AG08396 (cell line): ENCODE data around the gene HIVEP3.
"Not testable (repeated sequence)": the region's sequence is repeated elsewhere in the genome, so short reads cannot be mapped to it uniquely, and the experiment has no call there.

Experiments used
- DNase-seq: peaks from one replicate; pipeline ENCODE4 v3.0.0; 2012; ENCODE audit warnings: low spot score, mixed read lengths

The HIVEP3 gene

DNA sequence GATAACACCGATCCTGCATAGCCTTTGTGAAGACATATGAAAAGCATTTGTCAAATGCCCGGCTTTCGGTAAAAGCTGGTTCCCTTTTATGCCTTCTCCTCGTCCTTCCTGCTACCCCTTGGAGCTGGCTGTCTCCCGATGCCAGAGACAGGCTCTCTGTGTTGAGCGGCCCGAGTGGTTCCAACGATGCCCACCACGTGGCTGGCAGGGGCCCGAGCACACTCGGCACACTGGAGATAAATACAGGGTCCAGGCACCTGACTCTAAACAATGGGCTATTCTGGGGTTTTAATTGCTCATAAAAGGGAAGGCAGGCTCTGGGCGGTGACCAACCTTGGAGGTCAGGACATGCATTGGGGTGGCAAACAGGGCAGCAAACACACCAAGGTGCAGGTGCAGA, 207.1 kb downstream of the HIVEP3 start:
- no peak for DNase-seq

DNA sequence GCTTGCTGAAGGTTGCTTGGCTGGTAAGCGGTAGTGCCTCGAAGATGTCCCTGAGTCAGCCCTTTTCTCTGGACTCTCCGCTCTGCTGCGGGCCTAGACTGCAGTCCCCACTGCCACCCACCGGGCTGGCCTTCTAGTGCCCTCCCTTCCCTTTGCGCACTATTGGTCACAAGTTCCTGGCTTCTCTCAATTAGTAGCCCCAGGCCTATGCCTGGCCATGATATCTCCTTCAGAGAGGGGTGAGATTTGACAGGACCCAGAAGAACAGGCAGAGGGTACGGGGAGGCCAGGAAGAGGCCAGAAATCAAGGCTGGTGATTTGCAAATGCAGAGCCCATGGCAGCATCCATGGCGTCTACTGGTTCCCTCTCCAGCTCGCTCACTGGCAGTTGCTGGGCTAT, 207.7 kb downstream of the HIVEP3 start:
- DNase-seq: no peak

GRCh38 chr1:41709873-41710272, 208.8 kb downstream of the HIVEP3 start:
- no peak for DNase-seq

GRCh38 chr1:41709331-41709730, 209.4 kb downstream of the HIVEP3 start:
- no peak for DNase-seq

DNA sequence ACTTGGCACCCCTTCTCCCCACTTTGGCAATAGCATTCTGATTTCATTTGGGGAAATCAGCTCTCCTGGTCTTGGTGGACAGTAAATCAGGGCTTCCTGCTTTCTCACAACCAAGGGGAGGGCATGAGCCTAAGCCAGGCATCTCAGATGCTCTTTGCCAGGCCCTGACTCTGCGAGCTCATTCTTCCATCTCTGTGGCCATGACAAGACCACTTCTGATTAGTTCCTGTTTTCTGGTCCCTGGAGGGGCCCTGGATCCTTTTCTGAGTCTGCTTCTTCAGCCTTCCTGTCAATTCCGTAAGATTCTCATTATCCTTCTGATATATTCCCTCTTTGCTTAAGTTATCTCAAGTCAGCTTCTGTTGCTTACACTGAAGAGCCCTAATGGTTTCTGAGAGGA, 210.4 kb downstream of the HIVEP3 start:
- no peak for DNase-seq

DNA sequence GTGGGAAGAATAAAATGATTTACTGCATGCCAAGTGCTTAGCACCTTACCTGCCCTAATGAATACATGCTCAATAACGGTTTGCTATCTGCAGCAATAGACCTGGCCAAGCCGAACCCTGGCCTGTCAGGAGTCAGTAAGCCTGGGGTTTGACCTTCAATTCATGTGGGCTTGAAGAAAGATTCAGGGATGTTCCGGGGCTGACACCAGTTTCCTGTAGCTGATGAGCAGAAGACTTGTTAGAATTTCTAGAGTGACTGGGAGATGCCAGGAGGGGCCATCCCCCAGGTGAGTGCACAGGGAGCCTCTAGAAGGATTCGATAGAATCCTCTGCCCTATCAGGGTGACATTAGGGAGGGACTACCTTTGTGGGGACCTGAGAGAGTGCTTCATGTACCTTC, 210.9 kb downstream of the HIVEP3 start:
- no peak for DNase-seq

DNA sequence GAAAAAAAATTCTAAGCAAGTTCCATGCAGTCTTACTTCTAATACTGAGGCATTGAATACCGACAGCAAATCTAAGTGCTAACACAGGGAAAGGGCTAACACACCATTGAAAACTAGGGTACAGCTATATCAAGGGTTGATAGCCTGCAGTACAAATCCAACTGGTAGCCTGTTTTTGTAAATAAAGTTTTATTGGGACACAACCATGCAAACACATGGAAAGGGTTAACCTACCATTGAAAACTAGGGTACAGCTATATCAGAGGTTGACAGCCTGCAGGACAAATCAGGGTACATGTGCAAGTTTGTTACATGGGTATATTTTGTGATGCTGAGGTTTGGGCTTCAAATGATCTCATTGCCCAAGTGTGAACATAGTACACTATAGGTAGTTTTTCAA, 212.9 kb downstream of the HIVEP3 start:
- no peak for DNase-seq

- DNase-seq: no peak
These were observed 214.5 kb downstream of the HIVEP3 start for GRCh38 chr1:41704196-41704595.

GRCh38 chr1:41702771-41703170, 216.0 kb downstream of the HIVEP3 start:
- no peak for DNase-seq

DNA sequence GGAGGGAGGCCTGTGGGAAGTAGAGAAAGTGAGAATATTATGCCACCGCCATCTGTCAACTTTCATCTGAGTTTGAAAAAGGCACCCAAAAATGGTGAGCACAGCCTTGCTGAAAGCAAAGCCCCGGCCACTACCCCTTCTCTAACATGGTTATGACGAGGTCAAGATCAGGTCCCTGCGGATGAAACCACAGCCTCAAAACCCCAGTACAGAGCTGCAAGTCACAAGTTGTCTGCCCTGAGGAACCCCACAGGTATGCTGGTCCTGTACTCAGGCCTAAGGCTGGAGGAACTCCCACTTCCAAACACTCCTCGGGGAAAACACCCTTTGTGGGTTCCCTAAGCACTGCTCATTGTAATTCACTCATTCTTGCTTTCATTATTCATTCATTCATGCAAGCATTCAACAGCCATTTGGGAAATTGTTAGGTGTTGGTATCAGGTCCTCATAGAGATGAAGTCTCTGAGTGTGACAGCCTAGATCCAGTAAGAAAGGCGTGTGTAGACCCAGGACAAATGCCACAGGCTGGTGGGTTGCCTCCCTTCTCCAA, 217.7 kb downstream of the HIVEP3 start:
- DNase-seq: no peak

- DNase-seq: no peak
These were observed 218.1 kb downstream of the HIVEP3 start for GRCh38 chr1:41700581-41700980.

DNA sequence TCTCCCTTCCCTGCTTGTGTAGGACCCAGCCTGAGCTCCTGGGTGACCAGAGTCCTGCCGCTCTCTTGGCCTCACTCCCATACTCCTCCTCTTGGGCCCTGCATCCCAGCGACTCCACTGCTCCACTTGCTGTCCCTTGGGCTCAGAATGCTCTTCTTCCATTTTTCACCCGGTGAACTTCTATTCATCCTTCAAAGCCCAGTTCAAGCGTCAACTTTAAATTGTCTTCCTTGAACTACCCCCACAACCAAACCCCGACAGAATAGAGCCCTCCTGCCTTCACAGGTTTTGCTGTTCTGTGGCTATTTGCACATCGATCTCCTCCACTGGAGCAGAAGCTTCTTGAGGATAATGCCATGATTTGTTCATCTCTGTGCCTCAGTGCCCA, 218.9 kb downstream of the HIVEP3 start:
- no peak for DNase-seq

GRCh38 chr1:41698916-41699860, 219.5 kb downstream of the HIVEP3 start:
- no peak for DNase-seq

GRCh38 chr1:41696381-41696780, 222.3 kb downstream of the HIVEP3 start:
- DNase-seq: no peak

DNA sequence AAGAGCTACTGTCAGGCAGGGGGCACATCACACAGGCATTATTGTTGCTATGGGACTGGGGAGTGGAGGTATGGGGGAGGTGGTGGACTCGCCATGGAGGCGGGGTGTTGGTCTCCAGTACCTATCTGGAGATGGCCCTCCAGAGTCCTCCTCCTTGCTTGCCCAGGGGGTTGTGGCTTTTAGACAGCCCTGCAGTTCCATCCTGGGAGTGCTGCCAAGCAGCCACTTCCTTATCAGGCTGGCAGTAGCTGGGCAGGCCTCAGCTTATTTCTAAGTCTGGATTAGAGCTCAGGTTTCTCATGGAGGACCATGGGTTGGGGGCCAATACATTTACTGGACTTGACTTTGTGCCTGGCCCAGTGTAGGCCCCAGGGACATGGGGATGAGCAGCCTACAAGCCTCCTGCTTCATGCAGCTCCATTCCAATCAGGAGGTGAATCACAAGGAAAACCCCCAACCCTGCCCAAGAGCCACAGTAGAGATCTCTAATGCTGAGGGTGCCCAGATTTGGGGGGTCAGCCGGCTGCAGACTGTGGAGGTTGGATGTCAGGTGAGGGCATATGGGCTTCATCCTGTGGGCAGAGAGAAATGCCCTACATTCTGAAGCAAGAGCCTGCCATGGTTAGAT, 223.5 kb downstream of the HIVEP3 start:
- DNase-seq: no peak

GRCh38 chr1:41691966-41692365, 226.8 kb downstream of the HIVEP3 start:
- DNase-seq: not testable (repeated sequence)

DNA sequence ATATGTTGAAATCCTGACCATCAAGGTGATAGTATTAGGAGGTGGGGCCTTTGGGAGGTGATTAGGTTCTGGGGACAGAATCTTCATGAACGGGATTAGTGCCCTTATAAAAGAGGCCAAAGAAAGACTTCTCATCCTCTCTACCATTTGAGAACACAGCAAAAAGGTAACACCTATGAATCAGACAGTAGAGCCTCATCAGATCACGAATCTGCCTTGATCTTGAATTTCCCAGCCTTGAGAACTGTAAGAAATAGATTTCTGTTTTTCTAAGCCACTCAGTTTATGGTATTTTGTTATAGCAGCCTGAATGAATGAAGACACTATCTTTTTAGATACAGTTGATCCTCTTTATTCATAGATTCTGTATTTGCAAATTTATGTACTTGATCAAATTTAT, 227.3 kb downstream of the HIVEP3 start:
- no peak for DNase-seq

- DNase-seq: no peak
These were observed 228.4 kb downstream of the HIVEP3 start for GRCh38 chr1:41690331-41690730.

GRCh38 chr1:41689558-41689981, 229.2 kb downstream of the HIVEP3 start:
- DNase-seq: no peak

- no peak for DNase-seq
These were observed 229.6 kb downstream of the HIVEP3 start for GRCh38 chr1:41689139-41689538.

- no peak for DNase-seq
These were observed 231.7 kb downstream of the HIVEP3 start for GRCh38 chr1:41687007-41687406.

DNA sequence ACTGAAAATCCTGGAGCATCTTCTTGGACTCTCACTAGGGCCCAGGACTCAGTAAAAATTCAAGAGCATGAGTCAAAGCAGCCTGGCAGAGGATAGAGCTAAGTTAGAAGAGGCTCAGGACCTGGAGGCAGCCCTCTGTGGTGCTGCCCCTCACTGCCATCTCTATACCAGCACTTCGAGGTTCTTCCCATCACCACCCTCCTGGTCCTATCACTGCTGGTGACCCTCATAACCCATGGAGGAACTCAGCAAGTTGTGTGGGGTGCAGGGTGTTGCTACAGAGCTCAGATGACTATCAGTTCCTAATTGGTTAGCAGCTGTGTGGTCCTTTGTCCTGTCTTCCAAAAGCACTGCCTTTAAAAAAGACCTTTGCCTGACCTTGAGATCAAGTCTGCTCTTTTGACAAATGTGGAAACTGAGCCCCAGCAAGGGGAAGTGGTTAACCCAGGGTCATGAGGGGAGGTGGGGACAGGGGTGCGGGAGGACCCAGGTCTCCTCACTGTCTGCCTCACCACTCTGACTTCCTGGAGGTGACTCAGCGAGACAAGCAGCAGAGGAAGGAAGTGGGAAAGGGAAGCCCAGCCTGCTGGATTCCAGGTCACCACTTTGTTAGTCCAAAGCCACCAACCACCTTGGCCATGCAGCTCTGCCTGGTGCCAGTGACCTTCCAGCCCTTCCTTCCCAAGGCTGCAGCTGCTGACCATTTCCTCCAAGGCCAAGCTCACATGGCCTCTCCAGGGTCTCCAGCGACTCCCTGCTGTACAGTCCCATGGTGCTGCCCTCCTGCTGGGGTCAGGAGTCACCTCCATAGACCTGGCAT, 234.8 kb downstream of the HIVEP3 start:
- DNase-seq: no peak
